Activated naive CD4-positive, alpha-beta T cell treated with anti-CD3 and anti-CD28 coated beads, Interleukin-2, amount 10 ng/mL, durations not matched to agents 7 days and 5 days (primary cell): ENCODE measurements around the gene FRMD8.
A peak's percentile ranks its signal among the peaks of the same experiment; 100 is the strongest.

ENCODE experiments used
- CTCF ChIA-PET: fragments of 350-600 bp; sonication (Branson Sonifier 250); formaldehyde crosslinking; loops from one replicate; lab custom pipeline; 2021; ENCODE audit warnings: antibody characterized with exemption; lab: Charles Lee
- DNase-seq: peaks from one replicate; pipeline ENCODE4 v3.0.0-alpha.2; 2020
- H3K27ac Mint-ChIP-seq: one replicate; pipeline ENCODE4 v1.8.0; 2021; ENCODE audit warnings: mild to moderate bottlenecking, moderate library complexity, mixed read lengths
- H3K27me3 Mint-ChIP-seq: one replicate; pipeline ENCODE4 v1.8.0; 2021; ENCODE audit warnings: mild to moderate bottlenecking, mixed read lengths
- H3K36me3 Mint-ChIP-seq: one replicate; pipeline ENCODE4 v1.8.0; 2021; ENCODE audit warnings: mixed read lengths
- H3K4me1 Mint-ChIP-seq: one replicate; pipeline ENCODE4 v1.8.0; 2021; ENCODE audit warnings: mixed read lengths
- H3K4me3 Mint-ChIP-seq: one replicate; pipeline ENCODE4 v1.8.0; 2021; ENCODE audit warnings: mild to moderate bottlenecking, moderate library complexity, mixed read lengths
- H3K9me3 Mint-ChIP-seq: one replicate; pipeline ENCODE4 v1.8.0; 2021; ENCODE audit warnings: mixed read lengths

Gene FRMD8

GRCh38 chr11:65357856-65358356 is 28.5 kb upstream of the FRMD8 start:
- Mint-ChIP-seq H3K4me1 (peaks cover 22% of the 10 kb centered on the region), H3K27me3 (peaks cover 32% of the 10 kb centered on the region), H3K9me3 (no peaks in the 10 kb centered on the region), H3K27ac (no peak overlapping the region), H3K4me3 (no peak overlapping the region), H3K36me3 (peaks cover under 1% of the 10 kb centered on the region)
- CTCF ChIA-PET: interaction anchor here (1.1 to 1.6 kb wide), 2 partner anchors 9 to 13 kb away, joined by 3 read pairs; no protein-coding TSS in a partner anchor
- DNase-seq: no peak

DNA sequence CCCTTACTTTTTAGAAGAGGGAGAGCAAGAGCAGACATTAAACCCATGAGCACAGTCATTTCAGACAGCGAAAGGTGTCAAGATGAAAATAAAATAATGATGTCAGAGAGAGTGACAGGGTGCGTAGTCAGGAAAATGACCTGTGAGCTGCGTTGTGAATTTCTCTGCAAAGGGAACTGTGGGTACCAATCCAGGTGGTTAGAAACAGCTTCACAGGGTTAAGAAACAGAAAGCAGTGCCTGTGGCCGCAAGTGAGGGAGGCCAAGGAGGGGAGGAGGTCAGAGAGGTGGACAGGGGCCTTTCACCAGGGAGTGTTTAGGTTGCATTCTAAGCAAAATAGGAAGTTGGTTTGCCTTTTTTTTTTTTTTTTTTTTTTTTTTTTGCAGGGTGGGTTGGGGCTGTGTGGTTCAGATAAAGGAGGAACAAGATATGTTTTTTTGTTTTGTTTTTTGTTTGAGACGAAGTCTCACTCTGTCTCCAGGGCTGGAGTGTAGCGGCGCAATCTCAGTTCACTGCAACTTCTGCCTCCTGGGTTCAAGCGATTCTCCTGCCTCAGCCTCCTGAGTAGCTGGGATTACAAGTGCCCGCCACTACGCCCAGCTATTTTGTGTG is 24.0 kb upstream of the FRMD8 start:
- CTCF ChIA-PET: interaction anchor here (0.9 kb wide), 1 partner anchor 33 kb away, joined by 3 read pairs; no protein-coding TSS in a partner anchor
- no peaks in the 10 kb centered on the region for H3K9me3 Mint-ChIP-seq
- no peak overlapping the region for H3K4me3 Mint-ChIP-seq
- peaks cover 11% of the 10 kb centered on the region for H3K4me1 Mint-ChIP-seq
- H3K36me3 Mint-ChIP-seq: no peaks in the 10 kb centered on the region
- no peak overlapping the region for H3K27ac Mint-ChIP-seq
- DNase-seq: no peak
- peaks cover 17% of the 10 kb centered on the region for H3K27me3 Mint-ChIP-seq

GRCh38 chr11:65362966-65363365 is 23.5 kb upstream of the FRMD8 start:
- Mint-ChIP-seq H3K4me3 (no peak overlapping the region), H3K9me3 (no peaks in the 10 kb centered on the region), H3K27ac (no peak overlapping the region), H3K4me1 (peaks cover 11% of the 10 kb centered on the region), H3K36me3 (no peaks in the 10 kb centered on the region), H3K27me3 (peaks cover 12% of the 10 kb centered on the region)
- no peak for DNase-seq
- CTCF ChIA-PET: interaction anchor here (1.1 kb wide), 1 partner anchor 147 kb away, joined by 4 read pairs; no protein-coding TSS in a partner anchor

DNA sequence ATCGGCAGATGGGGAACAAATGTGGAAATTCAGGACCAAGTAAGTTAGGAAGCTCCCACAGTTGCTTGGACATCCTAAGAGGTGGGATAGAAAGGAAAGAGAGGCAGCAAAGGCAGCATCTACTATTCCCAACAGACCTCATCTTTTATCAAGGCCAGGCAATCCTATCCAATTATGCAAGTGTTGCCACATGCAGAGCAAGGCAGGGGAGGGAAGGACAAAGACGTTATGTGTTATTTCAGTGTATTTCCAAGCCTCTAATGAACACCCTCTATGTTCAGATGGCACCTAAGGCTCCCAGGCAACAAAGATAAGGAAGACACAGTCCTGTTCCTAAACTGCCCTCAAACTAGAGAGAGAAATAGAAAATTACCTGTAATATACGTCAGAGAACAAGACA is 22.7 kb upstream of the FRMD8 start:
- no peaks in the 10 kb centered on the region for H3K36me3 Mint-ChIP-seq
- no peak overlapping the region for H3K4me3 Mint-ChIP-seq
- peaks cover 11% of the 10 kb centered on the region for H3K4me1 Mint-ChIP-seq
- CTCF ChIA-PET: interaction anchor here (0.7 to 1.1 kb wide), 2 partner anchors 21 to 147 kb away, joined by 3 to 4 read pairs; no protein-coding TSS in a partner anchor
- no peak for DNase-seq
- no peak overlapping the region for H3K27ac Mint-ChIP-seq
- H3K27me3 Mint-ChIP-seq: peaks cover 11% of the 10 kb centered on the region
- no peaks in the 10 kb centered on the region for H3K9me3 Mint-ChIP-seq

- Mint-ChIP-seq H3K4me1 (peaks cover 11% of the 10 kb centered on the region), H3K27ac (no peak overlapping the region), H3K4me3 (no peak overlapping the region), H3K9me3 (no peaks in the 10 kb centered on the region), H3K36me3 (no peaks in the 10 kb centered on the region), H3K27me3 (peaks cover 20% of the 10 kb centered on the region)
- peak; percentile 47 for DNase-seq
- CTCF ChIA-PET: interaction anchor here (0.7 to 1.7 kb wide), 6 partner anchors 8 to 227 kb away, joined by 3 to 5 read pairs (median 3); no protein-coding TSS in a partner anchor
Observed at GRCh38 chr11:65366340-65366773, 20.1 kb upstream of the FRMD8 start.

DNA sequence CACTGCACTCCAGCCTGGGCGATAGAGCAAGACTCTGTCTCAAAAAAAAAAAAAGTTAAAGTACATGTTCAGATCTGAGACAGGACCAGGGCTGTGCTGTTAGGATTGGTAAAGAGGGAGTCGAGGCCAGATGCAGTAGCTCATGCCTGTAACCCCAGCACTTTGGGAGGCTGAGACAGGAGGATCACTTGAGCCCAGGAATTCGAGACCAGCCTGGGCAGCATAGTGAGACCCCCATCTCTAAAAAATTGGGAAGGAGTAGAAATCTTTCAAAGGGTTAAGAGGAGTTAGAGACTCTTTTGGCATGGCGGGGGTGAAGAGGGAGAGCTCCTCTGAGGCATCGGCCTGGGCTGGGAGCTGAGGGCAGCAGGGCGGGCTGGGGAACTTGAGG is 15.8 kb upstream of the FRMD8 start:
- Mint-ChIP-seq H3K27ac (no peak overlapping the region), H3K4me3 (no peak overlapping the region), H3K36me3 (no peaks in the 10 kb centered on the region), H3K4me1 (peaks cover 3% of the 10 kb centered on the region), H3K27me3 (peaks cover 25% of the 10 kb centered on the region), H3K9me3 (no peaks in the 10 kb centered on the region)
- no peak for DNase-seq
- CTCF ChIA-PET: interaction anchor here (1.2 to 1.8 kb wide), 4 partner anchors 8 to 140 kb away, joined by 3 to 7 read pairs (median 4); no protein-coding TSS in a partner anchor

DNA sequence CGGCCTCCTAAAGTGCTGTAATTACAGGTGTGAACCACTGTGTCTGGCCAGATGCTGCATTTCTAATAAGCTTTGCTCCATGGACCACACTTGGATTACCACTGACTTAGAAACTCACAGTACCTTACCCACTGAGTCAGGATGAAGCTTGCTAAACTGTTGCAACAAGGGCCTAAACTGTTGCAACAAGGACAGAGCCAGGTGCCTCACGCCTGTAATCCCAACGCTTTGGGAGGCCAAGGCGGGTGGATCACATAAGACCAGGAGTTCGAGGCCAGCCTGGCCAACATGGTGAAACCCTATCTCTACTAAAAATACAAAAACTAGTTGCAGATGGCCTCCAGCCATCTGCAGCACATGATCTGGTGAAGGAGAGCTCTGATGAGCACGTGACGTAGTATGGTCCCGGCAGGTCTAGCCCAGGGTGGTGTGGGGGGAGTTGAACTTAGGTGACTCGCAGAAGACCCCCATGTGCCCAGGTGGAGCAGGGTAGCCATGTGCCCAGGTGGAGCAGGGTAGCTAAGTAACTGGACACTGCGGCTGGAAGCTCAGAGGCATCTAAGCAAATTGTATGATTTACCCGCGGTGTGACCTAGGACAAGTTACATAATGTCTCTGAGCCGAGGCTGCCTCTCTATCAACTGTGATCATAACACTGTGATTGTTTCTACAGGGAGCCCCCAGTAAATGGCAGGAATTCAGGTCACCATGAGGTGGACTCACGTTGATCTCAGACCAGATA is 12.4 kb upstream of the FRMD8 start:
- no peaks in the 10 kb centered on the region for H3K4me1 Mint-ChIP-seq
- no peak overlapping the region for H3K4me3 Mint-ChIP-seq
- no peaks in the 10 kb centered on the region for H3K9me3 Mint-ChIP-seq
- H3K36me3 Mint-ChIP-seq: no peaks in the 10 kb centered on the region
- no peak overlapping the region for H3K27ac Mint-ChIP-seq
- CTCF ChIA-PET: interaction anchor here (0.9 kb wide), 1 partner anchor 156 kb away, joined by 3 read pairs; no protein-coding TSS in a partner anchor
- H3K27me3 Mint-ChIP-seq: peaks cover 13% of the 10 kb centered on the region
- DNase-seq: no peak

DNA sequence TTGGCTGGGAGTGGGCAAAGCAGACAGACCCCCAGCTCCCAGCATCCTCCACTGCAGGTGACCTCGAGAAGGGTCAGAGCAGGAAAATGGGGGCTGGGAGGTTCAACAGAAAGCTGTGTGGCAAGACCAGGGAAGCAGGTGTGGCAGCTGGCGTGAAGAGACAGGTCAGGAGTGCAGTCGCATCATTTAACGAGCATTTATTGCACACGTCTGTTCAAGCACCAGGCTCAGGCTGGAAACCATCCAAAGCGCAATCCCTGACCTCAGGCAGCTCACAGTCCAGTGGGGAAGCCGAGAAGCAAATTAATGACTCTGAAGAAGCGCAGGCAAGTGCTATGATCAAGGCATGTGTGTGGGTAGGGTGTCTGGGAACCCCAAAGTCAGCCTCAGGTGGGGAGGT is 11.4 kb upstream of the FRMD8 start:
- CTCF ChIA-PET: no interaction called here
- Mint-ChIP-seq H3K27me3 (peaks cover 11% of the 10 kb centered on the region), H3K36me3 (peaks cover 1% of the 10 kb centered on the region), H3K4me1 (peaks cover under 1% of the 10 kb centered on the region), H3K9me3 (no peaks in the 10 kb centered on the region), H3K27ac (no peak overlapping the region), H3K4me3 (no peak overlapping the region)
- DNase-seq: no peak

DNA sequence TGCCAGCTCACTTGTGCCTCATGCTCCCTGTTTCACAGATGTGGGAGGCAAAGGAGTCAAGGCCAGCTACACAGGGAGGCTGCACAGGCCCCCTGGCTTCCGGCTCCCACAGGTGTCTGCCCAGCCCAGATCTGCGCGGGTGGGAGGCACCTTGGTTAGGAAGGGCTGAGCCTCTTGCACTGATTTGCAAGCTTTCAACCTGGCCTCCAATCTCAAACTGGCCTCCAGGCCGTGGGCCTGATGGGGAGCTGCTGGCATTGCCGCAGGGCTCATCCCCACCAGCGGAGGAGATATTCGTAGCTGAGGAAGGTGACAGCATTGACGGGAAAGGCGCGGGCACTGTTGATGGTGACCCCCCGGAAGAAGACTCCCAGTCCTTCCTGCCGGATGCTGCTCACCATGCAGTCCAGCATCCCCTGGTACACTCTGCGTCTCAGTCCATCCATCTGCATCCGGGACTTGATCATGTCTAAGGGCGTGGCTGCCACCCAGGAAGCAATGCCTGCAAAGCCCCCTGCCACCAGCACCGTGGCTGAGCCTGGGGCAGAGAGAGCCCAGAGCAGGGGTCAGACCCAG is 10.2 kb upstream of the FRMD8 start:
- H3K27me3 Mint-ChIP-seq: peaks cover 5% of the 10 kb centered on the region
- H3K9me3 Mint-ChIP-seq: no peaks in the 10 kb centered on the region
- no peak for DNase-seq
- no peak overlapping the region for H3K27ac Mint-ChIP-seq
- H3K36me3 Mint-ChIP-seq: peaks cover 3% of the 10 kb centered on the region
- CTCF ChIA-PET: interaction anchor here (0.6 to 1.4 kb wide), 2 partner anchors 9 to 46 kb away, joined by 3 read pairs; no protein-coding TSS in a partner anchor
- no peak overlapping the region for H3K4me3 Mint-ChIP-seq
- peaks cover 7% of the 10 kb centered on the region for H3K4me1 Mint-ChIP-seq

DNA sequence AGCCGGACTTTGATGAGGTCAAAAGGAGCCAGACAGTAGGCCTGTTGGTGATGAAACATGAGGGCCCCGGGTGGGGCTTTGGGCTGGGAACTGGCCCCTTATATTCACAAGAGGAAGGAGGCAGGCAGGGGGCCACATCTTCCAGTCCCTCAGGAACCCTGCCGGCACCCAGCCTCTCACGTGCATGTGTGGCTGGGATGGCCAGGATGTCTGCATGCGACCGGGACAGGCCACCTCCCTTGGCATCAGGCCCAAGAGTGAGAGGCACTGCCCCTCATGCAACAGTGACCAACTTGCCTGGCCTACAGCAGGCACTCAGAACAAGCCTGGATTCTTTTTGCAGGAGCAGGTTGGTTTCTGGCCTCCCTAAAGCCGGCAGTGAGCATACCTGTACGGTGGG is 9.4 kb upstream of the FRMD8 start:
- peaks cover 3% of the 10 kb centered on the region for H3K36me3 Mint-ChIP-seq
- H3K9me3 Mint-ChIP-seq: no peaks in the 10 kb centered on the region
- no peak overlapping the region for H3K4me3 Mint-ChIP-seq
- peaks cover 15% of the 10 kb centered on the region for H3K4me1 Mint-ChIP-seq
- no peak for DNase-seq
- H3K27ac Mint-ChIP-seq: no peak overlapping the region
- CTCF ChIA-PET: interaction anchor here (5.4 kb wide), 1 partner anchor 133 kb away, joined by 25 read pairs; no protein-coding TSS in a partner anchor
- H3K27me3 Mint-ChIP-seq: peaks cover 5% of the 10 kb centered on the region

DNA sequence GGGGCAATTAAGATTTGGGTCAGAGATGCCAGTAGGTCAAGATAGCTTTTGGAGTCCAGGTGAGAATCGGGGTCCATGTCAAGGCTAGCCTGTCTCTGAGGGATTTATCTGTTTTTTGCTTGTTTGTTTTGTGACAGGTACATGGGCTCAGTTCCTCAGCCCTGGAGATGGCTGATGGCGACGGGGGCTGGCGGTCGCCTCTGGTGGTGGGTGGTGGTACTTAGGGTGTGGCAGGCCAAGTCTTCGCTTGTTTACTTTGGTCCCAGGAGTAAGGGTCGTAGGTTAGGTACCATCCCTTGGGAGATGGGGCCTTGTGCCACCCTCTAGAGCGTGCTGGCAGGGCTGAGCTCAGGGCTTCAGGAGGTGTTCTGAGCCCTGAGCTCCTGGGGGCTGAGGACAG is 8.7 kb upstream of the FRMD8 start:
- Mint-ChIP-seq H3K27ac (no peak overlapping the region), H3K27me3 (peaks cover 3% of the 10 kb centered on the region), H3K4me1 (peaks cover 19% of the 10 kb centered on the region), H3K36me3 (peaks cover 3% of the 10 kb centered on the region), H3K4me3 (no peak overlapping the region), H3K9me3 (no peaks in the 10 kb centered on the region)
- CTCF ChIA-PET: interaction anchor here (1.0 to 5.4 kb wide), 4 partner anchors 8 to 132 kb away, joined by 3 to 25 read pairs (median 4); no protein-coding TSS in a partner anchor
- no peak for DNase-seq

DNA sequence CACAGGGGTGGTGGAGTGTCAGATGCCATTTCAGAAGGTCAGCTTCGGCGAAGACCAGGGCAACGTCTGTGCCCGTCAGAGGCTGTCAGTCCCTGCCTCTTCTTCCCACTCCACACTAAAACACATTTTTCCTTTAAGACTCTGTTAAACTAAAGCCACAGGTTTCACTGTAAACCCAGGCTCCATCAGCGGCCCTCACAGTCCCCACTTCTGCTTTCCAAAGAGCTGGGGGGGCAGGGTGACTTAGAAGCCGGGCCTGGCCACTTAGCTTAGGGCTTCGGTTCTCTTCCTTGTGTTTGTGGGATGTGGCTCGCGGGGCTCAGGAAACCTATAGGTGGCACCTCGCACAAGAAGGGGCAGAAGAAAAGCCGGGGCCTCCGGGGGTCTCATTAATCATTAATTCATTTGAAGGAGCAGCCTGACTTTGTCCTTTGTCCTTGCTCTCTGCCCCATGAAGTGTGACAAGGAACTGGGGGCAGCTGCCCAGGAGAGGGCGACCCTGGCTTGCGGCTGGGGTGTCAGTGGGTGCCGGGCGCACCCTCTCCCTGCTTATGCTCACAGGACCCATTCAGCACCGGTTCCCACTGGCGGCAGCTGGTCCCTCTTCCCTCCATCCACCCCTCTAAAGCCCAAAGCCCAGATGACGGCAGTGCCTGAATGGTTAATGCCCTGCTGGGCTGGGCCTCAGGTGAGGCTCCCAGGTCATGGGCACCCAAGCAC is 8.1 kb upstream of the FRMD8 start:
- H3K27me3 Mint-ChIP-seq: no peaks in the 10 kb centered on the region
- no peak overlapping the region for H3K4me3 Mint-ChIP-seq
- DNase-seq: no peak
- H3K36me3 Mint-ChIP-seq: peaks cover 3% of the 10 kb centered on the region
- H3K4me1 Mint-ChIP-seq: peaks cover 25% of the 10 kb centered on the region
- CTCF ChIA-PET: interaction anchor here (1.0 to 5.4 kb wide), 4 partner anchors 8 to 131 kb away, joined by 3 to 25 read pairs (median 4); no protein-coding TSS in a partner anchor
- H3K27ac Mint-ChIP-seq: no peak overlapping the region
- no peaks in the 10 kb centered on the region for H3K9me3 Mint-ChIP-seq

- DNase-seq: no peak
- no peak overlapping the region for H3K27ac Mint-ChIP-seq
- peaks cover 32% of the 10 kb centered on the region for H3K4me1 Mint-ChIP-seq
- H3K27me3 Mint-ChIP-seq: no peaks in the 10 kb centered on the region
- no peak overlapping the region for H3K4me3 Mint-ChIP-seq
- no peaks in the 10 kb centered on the region for H3K9me3 Mint-ChIP-seq
- peaks cover 3% of the 10 kb centered on the region for H3K36me3 Mint-ChIP-seq
- CTCF ChIA-PET: interaction anchor here (1.0 to 5.4 kb wide), 4 partner anchors 8 to 130 kb away, joined by 3 to 25 read pairs (median 4); no protein-coding TSS in a partner anchor
Observed at GRCh38 chr11:65378928-65379638, 7.4 kb upstream of the FRMD8 start.
